Measurements from ENCODE around the gene ACAA2.

The ACAA2 gene

GRCh38 chr18:49844903-49845302 is 31.6 kb upstream of the ACAA2 start:
- Histone ChIP-seq H3K4me1 (no peaks in the 10 kb centered on the region), H3K27ac (no peak overlapping the region), H3K4me3 (no peak overlapping the region), H3K27me3 (peaks cover 0 to 14% of the 10 kb centered on the region in 2 donors), H3K36me3 (peaks cover 0 to 24% (median 0%) of the 10 kb centered on the region in 3 donors), H3K9me3 (no peaks in the 10 kb centered on the region)
- TF ChIP-seq, protein P1, sequence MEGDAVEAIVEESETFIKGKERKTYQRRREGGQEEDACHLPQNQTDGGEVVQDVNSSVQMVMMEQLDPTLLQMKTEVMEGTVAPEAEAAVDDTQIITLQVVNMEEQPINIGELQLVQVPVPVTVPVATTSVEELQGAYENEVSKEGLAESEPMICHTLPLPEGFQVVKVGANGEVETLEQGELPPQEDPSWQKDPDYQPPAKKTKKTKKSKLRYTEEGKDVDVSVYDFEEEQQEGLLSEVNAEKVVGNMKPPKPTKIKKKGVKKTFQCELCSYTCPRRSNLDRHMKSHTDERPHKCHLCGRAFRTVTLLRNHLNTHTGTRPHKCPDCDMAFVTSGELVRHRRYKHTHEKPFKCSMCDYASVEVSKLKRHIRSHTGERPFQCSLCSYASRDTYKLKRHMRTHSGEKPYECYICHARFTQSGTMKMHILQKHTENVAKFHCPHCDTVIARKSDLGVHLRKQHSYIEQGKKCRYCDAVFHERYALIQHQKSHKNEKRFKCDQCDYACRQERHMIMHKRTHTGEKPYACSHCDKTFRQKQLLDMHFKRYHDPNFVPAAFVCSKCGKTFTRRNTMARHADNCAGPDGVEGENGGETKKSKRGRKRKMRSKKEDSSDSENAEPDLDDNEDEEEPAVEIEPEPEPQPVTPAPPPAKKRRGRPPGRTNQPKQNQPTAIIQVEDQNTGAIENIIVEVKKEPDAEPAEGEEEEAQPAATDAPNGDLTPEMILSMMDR (IDR thresholded peaks at IDR 0.05), result no peak
- DNase-seq, result no peak
- intact Hi-C loops (cut with DNase I; ENCODE audit: low total_unique reads), result no loop called here

DNA sequence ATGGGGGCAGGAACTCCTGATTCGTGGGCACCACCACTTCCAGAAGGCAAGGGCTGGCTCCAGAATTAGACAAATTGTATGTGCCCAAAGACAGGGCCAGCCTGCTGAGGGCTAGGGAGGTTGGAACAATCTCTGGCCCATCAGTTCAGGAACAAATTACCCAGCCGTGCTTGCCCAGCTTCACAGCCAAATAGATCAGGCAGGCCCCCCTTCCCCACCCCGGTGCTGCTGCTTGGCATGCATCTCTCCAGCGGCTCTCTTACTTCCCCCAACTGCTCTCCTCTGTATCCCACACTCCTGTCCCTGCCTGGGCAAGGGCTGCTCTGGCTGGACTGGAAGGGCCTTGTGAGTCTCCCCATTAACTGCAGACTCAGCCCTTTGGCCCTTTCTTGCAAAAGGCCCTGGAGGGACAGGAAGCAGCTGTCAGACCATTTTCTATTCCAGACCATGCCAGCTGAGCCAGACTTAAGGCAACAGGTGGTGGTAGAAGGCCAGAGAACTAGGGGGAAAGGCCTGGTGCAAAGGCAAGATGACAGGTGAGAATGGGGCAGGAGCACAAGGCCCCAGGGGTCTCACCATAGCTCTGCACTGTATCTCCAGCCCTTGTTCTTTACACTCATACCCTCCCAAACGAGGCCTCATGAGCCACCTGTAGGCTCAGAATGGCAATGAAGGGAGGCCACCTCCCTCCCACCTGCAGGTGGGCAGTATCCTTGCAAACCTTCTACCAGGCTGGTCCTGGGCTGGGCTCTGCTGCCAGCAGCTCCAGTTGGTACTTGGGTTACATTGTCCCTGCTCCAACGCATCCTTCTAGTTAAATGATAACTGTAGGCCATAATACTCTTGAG is 30.7 kb upstream of the ACAA2 start:
- intact Hi-C loops (cut with DNase I; ENCODE audit: low total_unique reads), result no loop called here
- Histone ChIP-seq H3K4me3 (no peak overlapping the region), H3K4me1 (no peaks in the 10 kb centered on the region), H3K36me3 (peaks cover 0 to 24% (median 0%) of the 10 kb centered on the region in 3 donors), H3K9me3 (no peaks in the 10 kb centered on the region), H3K27me3 (peaks cover 0 to 14% of the 10 kb centered on the region in 2 donors), H3K27ac (no peak overlapping the region)
- no peak for DNase-seq
- TF ChIP-seq, protein P1 (IDR thresholded peaks at IDR 0.05), result no peak

- peaks cover 0 to 9% of the 10 kb centered on the region in 2 donors for H3K27me3 ChIP-seq
- H3K4me1 ChIP-seq, result no peaks in the 10 kb centered on the region
- peaks cover 0 to 24% (median 0%) of the 10 kb centered on the region in 3 donors for H3K36me3 ChIP-seq
- intact Hi-C loops (cut with DNase I; ENCODE audit: low total_unique reads), result no loop called here
- H3K27ac ChIP-seq, result no peak overlapping the region
- TF ChIP-seq, protein P1 (IDR thresholded peaks at IDR 0.05), result no peak
- H3K9me3 ChIP-seq, result no peaks in the 10 kb centered on the region
- H3K4me3 ChIP-seq, result no peak overlapping the region
- no peak for DNase-seq
Observed at GRCh38 chr18:49843131-49843530, 29.8 kb upstream of the ACAA2 start.

DNA sequence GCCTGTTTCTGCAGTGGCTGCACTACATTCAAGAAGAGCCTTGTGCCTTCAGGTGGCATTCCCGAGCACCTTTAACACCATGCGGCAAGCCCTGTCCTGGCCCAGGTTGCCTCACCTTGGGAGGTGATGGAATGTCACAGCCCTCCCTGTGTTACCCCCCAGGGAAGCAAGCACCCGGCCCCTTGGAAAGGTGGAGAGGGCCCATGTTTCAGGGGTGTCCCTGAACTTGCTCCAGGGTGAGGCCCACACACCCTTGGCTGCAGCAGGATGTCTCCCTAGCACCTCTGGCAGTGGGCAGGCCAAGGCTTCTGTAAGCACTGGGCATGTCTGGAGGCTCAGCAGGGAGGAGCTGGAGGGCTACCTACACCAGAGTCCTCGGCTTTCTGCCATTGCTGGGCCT is 29.3 kb upstream of the ACAA2 start:
- Histone ChIP-seq H3K9me3 (no peaks in the 10 kb centered on the region), H3K27me3 (peaks cover 0 to 8% of the 10 kb centered on the region in 2 donors), H3K4me1 (no peaks in the 10 kb centered on the region), H3K36me3 (peaks cover 0 to 24% (median 0%) of the 10 kb centered on the region in 3 donors), H3K4me3 (no peak overlapping the region), H3K27ac (no peak overlapping the region)
- no peak for DNase-seq
- TF ChIP-seq, protein P1 (IDR thresholded peaks at IDR 0.05), result no peak
- intact Hi-C loops (cut with DNase I; ENCODE audit: low total_unique reads), result no loop called here

- no peaks in the 10 kb centered on the region for H3K9me3 ChIP-seq
- H3K4me1 ChIP-seq, result no peaks in the 10 kb centered on the region
- H3K27ac ChIP-seq, result no peak overlapping the region
- intact Hi-C loops (cut with DNase I; ENCODE audit: low total_unique reads), result no loop called here
- H3K4me3 ChIP-seq, result no peak overlapping the region
- peaks cover 0 to 8% of the 10 kb centered on the region in 2 donors for H3K27me3 ChIP-seq
- TF ChIP-seq, protein P1 (IDR thresholded peaks at IDR 0.05), result no peak
- H3K36me3 ChIP-seq, result peaks cover 0 to 31% (median 0%) of the 10 kb centered on the region in 3 donors
- no peak for DNase-seq
Observed at GRCh38 chr18:49841236-49842217, 28.2 kb upstream of the ACAA2 start.

All from tibial artery (tissue), 4 donors.